PC-3 (cell line): ENCODE data around the gene SFXN3. TPM values are rescaled to one million over a fixed set of nuclear protein-coding genes. Genes with fewer than 3 reads are reported as not detected.

ENCODE experiments used
- ATAC-seq: fragments of 200-7000 bp; cut with Tn5 transposase; 2 replicates; pipeline ENCODE4 v1.9.1; 2020; ENCODE audit warnings: mild to moderate bottlenecking, moderate library complexity
- BruUV-seq: library from RNA; stranded (reverse); fragments of 400-500 nt; replicated peaks from 2 replicates; lab custom pipeline; 2021; lab: Mats Ljungman, UMichigan
- CTCF ChIA-PET: fragments of 300-600 bp; sonication (Branson Sonifier 250); formaldehyde crosslinking; loops from one replicate; lab custom pipeline; 2022; ENCODE audit warnings: antibody characterized with exemption; lab: Charles Lee
- POLR2A ChIA-PET: fragments of 300-600 bp; sonication (Branson Sonifier 250); formaldehyde crosslinking; loops from one replicate; lab custom pipeline; 2022; ENCODE audit warnings: antibody characterized with exemption; ENCODE audit not compliant: unreplicated experiment; lab: Charles Lee
- DNase-seq: peaks from one replicate; pipeline ENCODE4 v3.0.0-alpha.2; 2015
- H2AFZ ChIP-seq: fragments of 300-600 bp; sonication (generic); 2 replicates; pipeline ENCODE4 v1.6.0; 2016; ENCODE audit warnings: antibody characterized with exemption, low read length
- H3F3A ChIP-seq: fragments of 300-600 bp; sonication (generic); one replicate; pipeline ENCODE4 v1.6.0; 2017; ENCODE audit warnings: antibody characterized with exemption, low read length, control low read depth, mild to moderate bottlenecking; ENCODE audit not compliant: unreplicated experiment
- H3K27ac ChIP-seq: fragments of 300-600 bp; sonication (generic); 2 replicates; pipeline ENCODE4 v1.5.1; 2016; ENCODE audit warnings: mild to moderate bottlenecking, low read length
- H3K27me3 ChIP-seq: fragments of 300-600 bp; sonication (generic); 2 replicates; pipeline ENCODE4 v1.6.1; 2016; ENCODE audit warnings: low read length, mixed read lengths
- H3K36me3 ChIP-seq: fragments of 300-600 bp; sonication (generic); 2 replicates; pipeline ENCODE4 v1.6.1; 2016; ENCODE audit warnings: low read depth, mixed run types, low read length, mixed read lengths
- H3K4me1 ChIP-seq: fragments of 300-600 bp; sonication (generic); 2 replicates; pipeline ENCODE4 v1.5.1; 2016; ENCODE audit warnings: low read length; ENCODE audit not compliant: insufficient read depth
- H3K4me2 ChIP-seq: fragments of 300-600 bp; sonication (generic); 2 replicates; pipeline ENCODE4 v1.6.0; 2016; ENCODE audit warnings: low read length
- H3K4me3 ChIP-seq: fragments of 300-600 bp; sonication (generic); 2 replicates; pipeline ENCODE4 v1.5.1; 2016; ENCODE audit warnings: mild to moderate bottlenecking, low read length, mixed read lengths
- H3K79me2 ChIP-seq: fragments of 300-600 bp; sonication (generic); 2 replicates; pipeline ENCODE4 v1.6.1; 2017; ENCODE audit warnings: low read length, mixed read lengths
- H3K9ac ChIP-seq: fragments of 300-600 bp; sonication (generic); 2 replicates; pipeline ENCODE4 v1.6.0; 2016; ENCODE audit warnings: mild to moderate bottlenecking, low read length
- H3K9me2 ChIP-seq: fragments of 300-600 bp; sonication (generic); replicated peaks from 2 replicates; pipeline ENCODE4 v1.6.1; 2016; ENCODE audit warnings: mixed run types, low read length, mixed read lengths
- H3K9me3 ChIP-seq: fragments of 300-600 bp; sonication (generic); 2 replicates; pipeline ENCODE4 v1.6.1; 2016; ENCODE audit warnings: low read length, mixed read lengths
- H4K20me1 ChIP-seq: fragments of 300-600 bp; sonication (generic); 2 replicates; pipeline ENCODE4 v1.6.1; 2016; ENCODE audit warnings: low read length, mixed read lengths
- EZH2 ChIP-seq: fragments of 300-600 bp; sonication (generic); IDR thresholded peaks from one replicate; pipeline ENCODE4 v1.6.1; 2017; ENCODE audit warnings: antibody characterized with exemption, mild to moderate bottlenecking, low read length; ENCODE audit not compliant: unreplicated experiment
- EZH2phosphoT487 ChIP-seq: fragments of 300-600 bp; sonication (generic); IDR thresholded peaks from 2 replicates; pipeline ENCODE4 v1.6.1; 2018; ENCODE audit warnings: mild to moderate bottlenecking, antibody characterized with exemption, low read length, borderline replicate concordance
- intact Hi-C: fragments of 100-400 bp; cut with micrococcal nuclease; formaldehyde crosslinking; loops from 2 replicates; pipeline ENCODE4 v1.9.0; 2023
- total RNA-seq: library from RNA; depleted of rRNA; stranded (reverse); fragments of >200 nt; gene quantifications from 2 replicates; pipeline ENCODE4 v1.2.3, GENCODE V29; 2014
- TF ChIP-seq, protein P1 (sequence below): fragments of 300-600 bp; sonication (generic); conservative IDR thresholded peaks from 2 replicates; pipeline ENCODE4 v1.5.1; 2017; ENCODE audit warnings: antibody characterized with exemption, low read depth, mild to moderate bottlenecking, low read length

The SFXN3 gene
- total RNA-seq, 1 experiment from 2014 or later, result 46.7 TPM

DNA sequence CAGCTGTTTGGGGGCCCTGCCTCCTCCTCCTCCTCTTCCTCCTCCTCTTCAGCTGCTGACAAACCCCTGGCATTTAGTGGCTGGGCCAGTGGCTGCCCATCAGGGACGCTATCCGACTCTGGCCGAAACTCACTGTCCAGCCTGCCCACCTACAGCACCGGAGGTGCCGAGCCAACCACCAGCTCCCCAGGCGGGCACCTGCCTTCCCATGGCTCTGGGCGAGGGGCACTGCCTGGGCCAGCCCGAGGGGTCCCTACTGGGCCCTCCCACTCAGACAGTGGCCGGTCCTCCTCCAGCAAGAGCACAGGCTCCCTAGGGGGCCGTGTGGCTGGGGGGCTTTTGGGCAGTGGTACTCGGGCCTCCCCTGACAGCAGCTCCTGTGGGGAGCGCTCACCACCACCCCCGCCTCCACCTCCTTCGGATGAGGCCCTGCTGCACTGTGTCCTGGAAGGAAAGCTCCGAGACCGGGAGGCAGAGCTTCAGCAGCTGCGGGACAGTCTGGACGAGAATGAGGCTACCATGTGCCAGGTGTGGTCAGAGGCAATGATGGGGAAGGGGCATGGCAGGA lies 27.3 kb upstream of the SFXN3 start:
- H3K27ac ChIP-seq, result no peak overlapping the region
- no peaks in the 10 kb centered on the region for H3K27me3 ChIP-seq
- ATAC-seq (no peak), DNase-seq (no peak)
- no peaks in the 10 kb centered on the region for H3K9me3 ChIP-seq
- TF ChIP-seq EZH2, result no peak
- TF ChIP-seq EZH2phosphoT487, result no peak
- TF ChIP-seq, protein P1, sequence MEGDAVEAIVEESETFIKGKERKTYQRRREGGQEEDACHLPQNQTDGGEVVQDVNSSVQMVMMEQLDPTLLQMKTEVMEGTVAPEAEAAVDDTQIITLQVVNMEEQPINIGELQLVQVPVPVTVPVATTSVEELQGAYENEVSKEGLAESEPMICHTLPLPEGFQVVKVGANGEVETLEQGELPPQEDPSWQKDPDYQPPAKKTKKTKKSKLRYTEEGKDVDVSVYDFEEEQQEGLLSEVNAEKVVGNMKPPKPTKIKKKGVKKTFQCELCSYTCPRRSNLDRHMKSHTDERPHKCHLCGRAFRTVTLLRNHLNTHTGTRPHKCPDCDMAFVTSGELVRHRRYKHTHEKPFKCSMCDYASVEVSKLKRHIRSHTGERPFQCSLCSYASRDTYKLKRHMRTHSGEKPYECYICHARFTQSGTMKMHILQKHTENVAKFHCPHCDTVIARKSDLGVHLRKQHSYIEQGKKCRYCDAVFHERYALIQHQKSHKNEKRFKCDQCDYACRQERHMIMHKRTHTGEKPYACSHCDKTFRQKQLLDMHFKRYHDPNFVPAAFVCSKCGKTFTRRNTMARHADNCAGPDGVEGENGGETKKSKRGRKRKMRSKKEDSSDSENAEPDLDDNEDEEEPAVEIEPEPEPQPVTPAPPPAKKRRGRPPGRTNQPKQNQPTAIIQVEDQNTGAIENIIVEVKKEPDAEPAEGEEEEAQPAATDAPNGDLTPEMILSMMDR, result no peak
- ChIA-PET CTCF (no interaction called here), POLR2A (no interaction called here)
- H4K20me1 ChIP-seq, result no peaks in the 10 kb centered on the region
- BruUV-seq, result no TSS peak
- H3K36me3 ChIP-seq, result no peaks in the 10 kb centered on the region
- H3K9ac ChIP-seq, result no peak overlapping the region
- H2AFZ ChIP-seq, result no peak overlapping the region
- H3K4me2 ChIP-seq, result no peak overlapping the region
- H3K4me3 ChIP-seq, result no peak overlapping the region
- intact Hi-C loops, result no loop called here
- peaks cover 20% of the 10 kb centered on the region for H3K4me1 ChIP-seq
- no peaks in the 10 kb centered on the region for H3K9me2 ChIP-seq
- H3F3A ChIP-seq, result no peaks in the 10 kb centered on the region
- peaks cover 30% of the 10 kb centered on the region for H3K79me2 ChIP-seq

DNA sequence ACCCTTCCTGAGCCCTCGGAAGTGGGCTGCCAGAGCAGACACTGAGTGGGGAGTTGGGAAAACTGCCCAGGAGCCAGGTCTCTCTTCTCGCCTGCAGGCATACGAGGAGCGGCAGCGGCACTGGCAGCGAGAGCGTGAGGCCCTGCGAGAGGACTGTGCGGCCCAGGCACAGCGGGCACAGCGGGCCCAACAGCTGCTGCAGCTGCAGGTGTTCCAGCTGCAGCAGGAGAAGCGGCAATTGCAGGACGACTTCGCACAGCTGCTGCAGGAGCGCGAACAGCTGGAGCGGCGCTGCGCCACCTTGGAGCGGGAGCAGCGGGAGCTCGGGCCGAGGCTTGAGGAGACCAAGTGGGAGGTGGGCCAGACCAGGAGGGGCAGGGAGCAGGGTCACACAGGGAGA lies 25.7 kb upstream of the SFXN3 start:
- Histone ChIP-seq H3F3A (no peaks in the 10 kb centered on the region), H3K9me3 (no peaks in the 10 kb centered on the region), H3K4me2 (no peak overlapping the region), H3K36me3 (no peaks in the 10 kb centered on the region), H3K4me3 (no peak overlapping the region), H3K79me2 (peaks cover 22% of the 10 kb centered on the region), H2AFZ (no peak overlapping the region), H3K9ac (no peak overlapping the region), H4K20me1 (no peaks in the 10 kb centered on the region), H3K27me3 (no peaks in the 10 kb centered on the region), H3K27ac (no peak overlapping the region), H3K9me2 (no peaks in the 10 kb centered on the region), H3K4me1 (peaks cover 15% of the 10 kb centered on the region)
- CTCF ChIA-PET, result no interaction called here
- no peak for DNase-seq
- intact Hi-C loops, result no loop called here
- no TSS peak for BruUV-seq
- POLR2A ChIA-PET, result no interaction called here
- TF ChIP-seq EZH2phosphoT487 (no peak), EZH2 (no peak)
- TF ChIP-seq, protein P1, result no peak
- ATAC-seq, result no peak

DNA sequence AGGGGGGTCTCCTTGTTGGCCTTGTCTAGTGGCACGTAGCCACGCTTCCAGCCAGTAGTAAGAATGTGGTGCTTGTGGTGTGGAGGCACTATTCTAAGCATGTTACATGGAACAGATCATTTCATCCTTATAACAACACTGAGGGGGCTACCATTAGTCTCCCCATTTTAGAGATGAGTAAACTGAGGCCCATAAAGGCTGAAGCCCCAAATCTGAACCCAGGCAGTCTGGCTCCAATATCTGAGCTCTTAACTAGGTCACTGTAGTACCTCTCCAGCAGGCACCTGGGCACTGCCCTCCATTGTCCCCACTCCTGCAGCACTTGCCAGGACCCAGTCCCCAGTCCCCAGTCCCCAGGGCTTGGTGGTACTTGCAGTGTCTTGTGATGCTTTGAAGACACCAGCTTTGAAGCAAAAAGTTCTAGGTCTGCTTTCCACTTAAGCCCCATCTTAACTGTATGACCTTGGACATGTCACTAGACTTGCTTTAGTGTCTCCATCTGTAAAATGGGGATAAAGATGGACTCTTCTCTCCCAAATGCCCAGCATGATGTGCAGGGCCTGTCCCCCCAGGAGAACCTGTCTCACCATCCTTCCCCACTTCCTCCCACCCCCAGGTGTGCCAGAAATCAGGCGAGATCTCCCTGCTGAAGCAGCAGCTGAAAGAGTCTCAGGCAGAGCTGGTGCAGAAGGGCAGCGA lies 25.0 kb upstream of the SFXN3 start:
- no peaks in the 10 kb centered on the region for H3K36me3 ChIP-seq
- H3K4me2 ChIP-seq, result no peak overlapping the region
- no peaks in the 10 kb centered on the region for H3K9me2 ChIP-seq
- DNase-seq (no peak), ATAC-seq (no peak)
- H4K20me1 ChIP-seq, result no peaks in the 10 kb centered on the region
- intact Hi-C loops, result no loop called here
- H3K4me3 ChIP-seq, result no peak overlapping the region
- TF ChIP-seq EZH2 (no peak), EZH2phosphoT487 (no peak)
- TF ChIP-seq, protein P1, result no peak
- no peak overlapping the region for H3K27ac ChIP-seq
- peaks cover 8% of the 10 kb centered on the region for H3K4me1 ChIP-seq
- H3K9me3 ChIP-seq, result no peaks in the 10 kb centered on the region
- ChIA-PET CTCF (no interaction called here), POLR2A (no interaction called here)
- H3K9ac ChIP-seq, result no peak overlapping the region
- no TSS peak for BruUV-seq
- peaks cover 15% of the 10 kb centered on the region for H3K79me2 ChIP-seq
- H3F3A ChIP-seq, result no peaks in the 10 kb centered on the region
- H3K27me3 ChIP-seq, result no peaks in the 10 kb centered on the region
- no peak overlapping the region for H2AFZ ChIP-seq
